D721Med (cell line): ENCODE data around the gene APOC3.
A peak's percentile ranks its signal among the peaks of the same experiment; 100 is the strongest.

Experiments
- DNase-seq: peaks from one replicate; pipeline ENCODE4 v3.0.0; 2011; ENCODE audit warnings: low spot score; ENCODE audit not compliant: insufficient read length
- FAIRE-seq: peaks from 2 replicates; lab custom pipeline; 2011; peaks lifted over from hg19 to GRCh38; lab: Jason Lieb, UNC
- CTCF ChIP-seq: IDR thresholded peaks from 2 replicates; pipeline ENCODE4 v1.5.1; 2012; ENCODE audit warnings: mild to moderate bottlenecking, control low read depth; ENCODE audit not compliant: insufficient read depth; ENCODE audit errors: missing control alignments

The APOC3 gene

GRCh38 chr11:116788975-116789374 lies 40.7 kb upstream of the APOC3 start:
- TF ChIP-seq CTCF = no peak
- DNase-seq = no peak
- no peak for FAIRE-seq

- FAIRE-seq (no peak), DNase-seq (no peak)
- no peak for TF ChIP-seq CTCF
Measured at GRCh38 chr11:116790167-116791001, 39.3 kb upstream of the APOC3 start.

GRCh38 chr11:116791002-116791812 lies 38.5 kb upstream of the APOC3 start:
- no peak for FAIRE-seq
- peak; percentile 93 for DNase-seq
- peak; percentile 93 for TF ChIP-seq CTCF

- TF ChIP-seq CTCF = no peak
- no peak for DNase-seq
- FAIRE-seq = no peak
Measured at GRCh38 chr11:116791813-116792143, 37.9 kb upstream of the APOC3 start, which contains the start of gene APOA5. Gene APOA5, minus strand, starts transcription at chr11:116791879. Its CDS starts 19 bp downstream, at chr11:116791860.

GRCh38 chr11:116792144-116792868 lies 37.4 kb upstream of the APOC3 start:
- TF ChIP-seq CTCF = no peak
- FAIRE-seq (no peak), DNase-seq (no peak)

GRCh38 chr11:116792869-116793771 lies 36.6 kb upstream of the APOC3 start:
- DNase-seq (no peak), FAIRE-seq (no peak)
- no peak for TF ChIP-seq CTCF
